Stimulated activated naive CD4-positive, alpha-beta T cell treated with Interleukin-2 at 50 U/mL for 16 hours (primary cell): Measurements from ENCODE around the gene SFXN5.

ENCODE experiments used
- DNase-seq: peaks from one replicate; lab custom pipeline; 2025; lab: John Stamatoyannopoulos, UW

The SFXN5 gene

DNA sequence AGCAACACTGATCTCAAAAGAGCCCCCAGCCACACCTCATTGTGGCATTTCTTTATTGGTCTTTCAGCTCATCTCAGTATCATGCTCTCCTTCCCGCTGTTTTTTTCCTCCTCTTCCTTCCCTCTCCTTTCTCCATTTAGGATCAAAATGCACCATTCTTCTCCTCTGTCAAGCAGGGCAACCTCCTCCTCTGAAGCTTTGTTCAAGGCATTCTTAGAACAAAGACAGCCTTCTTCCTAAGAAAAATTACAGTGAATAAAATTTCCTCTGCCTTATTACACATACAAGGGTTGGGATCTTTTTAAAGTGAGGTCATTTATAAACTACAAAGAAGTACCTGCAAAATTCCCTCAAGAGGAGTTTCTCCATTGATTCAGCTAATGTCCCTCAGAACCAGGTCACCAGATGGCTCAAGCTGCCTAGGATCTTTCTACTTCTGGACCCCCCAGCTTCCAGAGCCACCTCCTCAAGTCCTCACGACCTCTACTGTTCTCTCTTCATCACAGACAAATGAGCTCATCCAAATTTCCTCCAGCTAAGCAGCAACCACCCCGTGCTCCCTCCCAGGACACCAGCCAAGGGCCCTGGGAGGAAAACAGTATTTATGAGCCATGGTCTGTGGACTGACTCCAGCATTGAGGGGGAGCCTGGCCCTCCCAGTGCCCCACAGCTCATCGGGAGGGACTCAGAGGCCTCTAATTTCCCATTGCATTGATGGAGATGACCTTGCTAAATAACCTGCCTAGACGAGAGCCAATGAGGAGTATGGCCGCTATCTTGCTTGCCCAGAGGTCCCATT, 18.0 kb downstream of the SFXN5 start:
- no peak for DNase-seq

- DNase-seq = no peak
Measured at GRCh38 chr2:73050121-73050545, 21.4 kb downstream of the SFXN5 start.

- no peak for DNase-seq
Measured at GRCh38 chr2:73043929-73044832, 27.3 kb downstream of the SFXN5 start.

GRCh38 chr2:73043276-73043675, 28.2 kb downstream of the SFXN5 start:
- no peak for DNase-seq

GRCh38 chr2:73037947-73038585, 33.4 kb downstream of the SFXN5 start:
- no peak for DNase-seq

DNA sequence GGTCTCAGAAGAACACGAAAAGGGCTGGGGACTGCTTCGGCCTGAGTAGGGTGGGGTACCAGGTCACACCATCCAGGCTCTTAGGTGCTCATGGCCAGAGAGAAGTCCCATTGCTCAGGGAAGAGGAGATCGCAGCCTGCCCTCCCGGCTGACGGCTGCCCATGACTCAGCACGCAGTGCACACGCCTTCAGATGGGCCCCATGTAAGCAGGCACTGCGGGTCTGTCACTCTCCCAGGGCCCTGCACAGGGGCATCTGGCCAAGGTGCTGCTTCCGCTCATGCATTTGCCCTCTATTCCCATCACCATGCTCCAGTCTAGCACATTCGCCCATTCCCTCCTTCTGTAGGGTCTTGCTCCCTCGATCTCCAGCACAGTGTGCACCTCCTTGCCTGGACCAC, 34.7 kb downstream of the SFXN5 start:
- DNase-seq = no peak

GRCh38 chr2:73035899-73036711, 35.4 kb downstream of the SFXN5 start:
- no peak for DNase-seq

- no peak for DNase-seq
Measured at GRCh38 chr2:73034661-73035375, 36.7 kb downstream of the SFXN5 start.

DNA sequence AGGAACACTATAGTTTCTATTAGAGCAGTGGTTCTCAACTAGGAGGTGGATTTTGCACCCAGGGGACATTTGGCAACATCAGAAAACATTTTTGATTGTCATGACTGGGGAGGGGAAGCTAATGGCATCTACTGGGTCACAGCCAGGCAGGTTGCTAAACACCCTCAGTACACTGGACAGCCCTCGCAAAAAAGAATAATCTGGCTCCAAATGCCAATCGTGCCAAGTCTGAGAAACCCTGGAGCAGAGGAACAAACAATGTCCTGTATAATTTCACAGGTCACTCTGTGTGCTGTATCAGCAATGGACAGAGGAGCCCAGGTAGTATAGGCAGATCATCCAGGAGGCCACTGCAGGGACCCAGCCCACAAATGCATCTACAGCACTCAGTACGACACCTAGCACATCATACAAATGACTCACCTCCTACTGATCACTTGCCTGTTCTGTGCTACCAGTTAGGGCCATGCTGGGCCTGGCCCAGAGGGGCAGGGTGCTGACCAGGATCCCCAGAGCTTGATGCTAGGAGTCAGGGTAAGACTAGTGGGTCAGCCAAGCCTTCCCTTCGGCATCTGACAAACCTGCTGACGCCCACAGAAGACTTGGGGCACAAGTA, 37.6 kb downstream of the SFXN5 start:
- DNase-seq = no peak

GRCh38 chr2:73033142-73033765, 38.3 kb downstream of the SFXN5 start:
- DNase-seq = no peak

GRCh38 chr2:73032702-73033097, 38.8 kb downstream of the SFXN5 start:
- DNase-seq = no peak

GRCh38 chr2:73031725-73032701, 39.5 kb downstream of the SFXN5 start:
- no peak for DNase-seq

GRCh38 chr2:73031095-73031678, 40.3 kb downstream of the SFXN5 start:
- no peak for DNase-seq

DNA sequence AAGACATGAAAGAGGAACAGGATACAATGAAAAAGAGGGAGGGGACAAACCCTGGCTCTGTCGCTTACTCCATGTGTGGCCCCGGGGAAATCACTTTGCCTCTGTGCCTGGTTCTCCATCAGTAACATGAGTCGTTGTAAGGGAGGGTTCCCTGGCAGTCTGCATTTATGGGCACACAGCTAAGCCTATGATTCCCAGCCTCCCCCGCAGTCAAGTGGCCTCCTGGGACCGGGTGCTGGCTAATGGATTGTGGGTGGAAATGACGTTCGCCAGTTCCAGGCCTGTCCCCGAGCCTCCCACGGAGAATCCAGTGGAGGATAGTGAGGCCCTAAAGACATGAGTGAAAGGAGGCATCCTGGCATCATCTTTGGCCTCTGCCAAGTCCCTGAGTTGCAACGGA, 42.7 kb downstream of the SFXN5 start:
- DNase-seq = no peak

GRCh38 chr2:73027340-73027739, 44.2 kb downstream of the SFXN5 start:
- no peak for DNase-seq

DNA sequence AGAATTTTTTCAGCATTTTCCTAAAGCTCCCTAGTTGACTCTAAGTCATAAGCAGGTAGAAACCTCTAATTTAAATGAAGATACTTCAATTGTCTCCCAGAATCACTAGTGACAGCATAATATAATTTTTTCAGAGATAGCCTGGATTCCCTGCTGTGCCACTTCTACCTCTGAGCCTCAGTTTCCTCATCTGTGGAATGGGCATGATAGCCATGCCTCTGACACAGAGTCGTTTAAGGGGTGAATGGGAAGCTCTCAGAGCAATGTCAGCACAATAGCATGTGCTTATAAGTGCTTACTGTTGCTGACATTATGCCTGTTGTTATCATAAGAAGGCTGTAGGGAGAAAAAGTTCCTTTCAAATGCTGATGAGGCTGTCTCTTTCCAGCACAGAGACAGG, 48.0 kb downstream of the SFXN5 start:
- DNase-seq = no peak

DNA sequence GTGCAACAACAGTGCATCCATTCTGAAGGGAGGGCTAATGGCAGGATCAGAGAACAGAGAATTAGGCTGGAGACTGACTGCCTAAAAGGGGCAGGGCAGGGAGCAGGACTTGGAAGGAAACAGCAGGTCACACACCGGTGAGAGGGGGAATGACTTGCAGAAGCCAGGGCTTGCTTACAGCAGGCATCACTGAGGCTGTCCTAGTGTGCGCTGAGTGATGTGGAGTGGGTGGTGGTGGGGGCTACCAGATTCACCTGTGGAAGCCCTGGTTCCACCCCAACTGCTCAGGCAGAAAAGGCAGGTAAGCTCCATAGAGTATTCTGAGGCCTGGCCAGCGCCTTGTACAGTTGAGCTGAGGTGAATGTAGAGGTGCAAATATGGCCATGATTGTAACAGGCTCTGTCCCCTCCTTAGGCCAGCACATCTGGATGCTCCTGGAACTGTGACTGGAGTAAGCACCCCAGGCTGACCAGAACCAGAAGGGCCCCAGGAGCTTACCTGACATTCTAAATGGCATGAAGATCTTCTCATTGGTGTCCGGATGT, 49.4 kb downstream of the SFXN5 start:
- DNase-seq = no peak

DNA sequence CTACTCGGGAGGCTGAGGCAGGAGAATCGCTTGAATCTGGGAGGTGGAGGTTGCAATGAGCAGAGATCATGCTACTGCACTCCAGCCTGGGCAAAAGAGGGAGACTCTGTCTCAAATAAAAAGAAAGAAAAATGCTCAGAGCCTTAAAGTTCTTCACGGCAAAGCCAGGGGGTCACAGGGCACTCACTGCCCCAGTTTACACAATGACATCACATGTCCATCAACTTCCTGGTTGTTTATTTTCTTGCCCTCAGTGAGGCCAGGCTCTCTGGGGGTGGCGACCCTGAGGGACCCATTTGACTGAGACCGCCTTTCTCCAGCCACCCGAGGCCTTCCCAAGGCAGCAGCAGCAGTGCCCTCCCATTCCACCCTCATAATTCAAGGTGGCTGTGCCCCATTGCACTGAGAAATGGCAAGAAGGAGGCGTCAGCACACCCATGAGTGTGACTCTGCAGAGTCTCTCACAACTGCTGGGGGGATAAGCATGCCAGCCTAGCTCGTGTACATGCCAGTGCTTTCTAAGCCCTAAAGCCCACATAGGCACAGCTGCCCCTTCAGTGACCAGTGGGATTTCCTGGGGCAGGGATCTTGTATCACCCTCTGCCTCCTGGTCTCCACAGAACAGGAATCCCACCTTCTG, 50.0 kb downstream of the SFXN5 start:
- no peak for DNase-seq
